GM10847 (cell line): ENCODE results near the gene CCDC28A.
A peak's percentile ranks its signal among the peaks of the same experiment; 100 is the strongest.

ENCODE experiments used
- POLR2A ChIP-seq: IDR thresholded peaks from 2 replicates; pipeline ENCODE4 v1.6.1; 2011; ENCODE audit not compliant: insufficient read length; ENCODE audit errors: extremely low read depth

CCDC28A gene

DNA sequence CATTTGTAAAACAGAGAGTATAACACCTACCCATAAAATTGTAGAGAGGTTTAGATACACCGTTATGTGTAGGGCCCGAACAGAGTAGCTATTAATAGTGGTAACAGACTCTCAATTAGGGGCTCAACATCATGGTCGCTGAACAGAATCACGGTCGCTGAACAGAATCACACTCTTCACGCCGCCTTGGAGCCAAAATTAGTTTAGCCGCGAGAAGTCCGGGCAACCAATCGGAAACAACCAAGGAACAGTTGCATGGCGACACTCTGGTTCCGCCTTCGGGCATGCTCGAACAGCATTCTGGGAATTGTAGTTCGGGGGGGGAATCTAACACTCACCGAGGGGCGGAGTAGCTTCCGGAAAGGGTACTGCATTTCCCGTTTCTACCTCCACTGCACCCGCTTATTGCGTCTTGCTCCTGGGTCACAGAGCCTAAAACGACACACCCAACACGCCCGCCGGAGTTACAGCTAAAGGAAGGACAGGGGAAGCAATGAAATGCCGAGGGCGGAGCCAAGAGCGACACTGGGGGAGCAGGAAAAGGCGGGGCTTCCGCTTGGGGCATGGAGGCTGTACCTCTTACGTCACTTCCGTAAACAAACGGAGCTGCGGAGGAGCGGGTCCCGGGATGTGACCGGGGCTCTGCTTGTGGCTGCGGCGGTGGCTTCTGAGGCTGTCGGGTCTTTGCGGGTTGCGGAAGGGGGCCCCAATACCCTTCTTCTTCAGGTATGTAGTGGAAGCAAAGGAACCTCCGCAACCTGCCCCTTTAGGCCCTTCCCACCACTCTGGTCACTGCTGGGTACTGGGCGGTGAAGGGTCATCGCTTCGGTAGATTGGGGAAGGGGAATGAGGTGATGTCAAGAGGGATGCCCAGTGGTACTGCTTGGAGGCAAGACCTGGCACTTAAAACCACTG lies at the start of gene CCDC28A:
Gene CCDC28A (plus strand): TSS at position 593 of the 915 bp plus-strand sequence. CDS start 2,352 bp downstream, outside the sequence.
- peak; percentile 56 for TF ChIP-seq POLR2A

DNA sequence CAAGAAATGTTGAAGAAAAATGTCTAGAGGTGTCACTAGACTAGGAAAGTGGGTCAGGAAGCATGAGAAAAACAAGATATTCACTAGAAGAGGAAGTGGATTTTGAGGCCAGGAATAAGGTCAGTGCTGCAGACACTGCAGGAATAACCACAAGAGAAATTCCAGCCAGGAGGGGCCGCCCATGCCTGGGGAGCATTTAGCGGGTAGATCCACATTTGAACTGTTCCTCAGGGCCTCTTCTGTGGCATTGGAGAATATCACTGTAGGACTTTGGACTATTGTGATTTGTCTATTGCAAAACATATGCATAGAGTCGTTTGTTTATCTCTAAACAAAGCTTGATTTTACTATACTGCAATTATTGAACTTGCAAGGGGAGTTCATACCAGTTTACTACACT lies 49.6 kb upstream of the CCDC28A start:
- no peak for TF ChIP-seq POLR2A

DNA sequence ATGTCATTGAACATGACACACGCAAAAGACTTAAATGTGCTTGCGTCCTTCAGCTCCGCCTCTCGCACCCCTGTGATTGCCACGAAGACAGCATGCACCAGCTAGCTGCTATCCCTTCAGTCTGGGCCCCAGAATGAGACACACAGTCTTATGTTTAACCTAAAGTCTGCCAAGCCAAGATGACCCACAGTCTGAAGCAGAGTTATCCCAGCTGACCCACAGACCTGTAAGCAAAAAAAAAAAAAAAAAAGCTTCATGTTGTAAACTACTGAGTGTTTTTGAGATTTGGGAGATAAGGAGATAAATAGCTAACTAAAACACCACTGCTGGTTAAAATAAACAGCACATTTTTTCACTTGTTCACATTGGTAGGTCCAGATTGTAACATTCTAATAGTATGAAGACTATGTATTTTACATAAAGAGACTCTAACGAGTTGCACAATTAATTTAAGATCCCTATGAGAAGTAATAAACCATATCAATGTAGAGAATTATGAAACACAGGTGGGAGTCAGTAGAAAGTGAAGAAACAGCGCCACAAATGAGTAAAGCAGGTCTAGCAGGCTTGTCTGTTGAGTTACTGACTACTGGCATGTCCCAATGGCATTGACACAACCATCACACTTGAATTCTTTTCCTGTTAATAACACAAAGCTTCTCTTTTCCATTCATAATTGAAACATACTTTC lies 47.4 kb upstream of the CCDC28A start:
- no peak for TF ChIP-seq POLR2A

DNA sequence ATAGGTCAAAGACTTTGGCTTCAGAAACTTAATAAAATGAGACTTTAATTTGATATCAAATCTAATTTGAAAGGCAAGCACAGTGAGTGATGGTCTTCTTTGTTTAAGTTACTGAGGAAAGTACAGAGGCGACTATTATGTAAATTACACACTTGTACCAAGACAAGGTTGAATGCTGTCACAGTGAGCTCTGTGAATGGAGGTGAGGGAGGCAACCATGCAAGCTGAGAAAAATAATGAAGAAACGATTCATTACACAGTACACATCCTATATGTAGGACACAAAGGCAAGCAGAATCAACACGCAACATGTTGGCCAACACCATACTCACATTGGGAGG lies 46.8 kb upstream of the CCDC28A start:
- TF ChIP-seq POLR2A = no peak

DNA sequence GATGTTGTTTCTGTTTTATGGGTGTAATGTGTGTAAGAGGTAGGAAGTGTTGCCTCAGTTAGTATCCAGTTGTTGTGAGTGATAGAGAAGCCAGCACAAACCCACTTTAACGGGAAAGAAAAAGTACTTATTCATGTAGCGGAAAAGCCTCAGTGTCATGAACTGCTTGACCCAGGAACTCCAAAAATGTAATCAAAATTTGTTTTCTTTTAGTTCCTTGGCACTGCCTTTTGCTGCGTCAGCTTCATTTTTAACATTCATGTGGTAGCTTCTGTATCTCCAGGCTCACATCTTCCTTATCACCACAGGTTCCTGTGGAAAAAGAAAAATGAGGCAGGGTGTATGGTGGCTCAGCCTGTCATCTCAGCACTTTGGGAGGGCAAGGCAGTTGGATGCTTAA lies 46.4 kb upstream of the CCDC28A start:
- TF ChIP-seq POLR2A = no peak

DNA sequence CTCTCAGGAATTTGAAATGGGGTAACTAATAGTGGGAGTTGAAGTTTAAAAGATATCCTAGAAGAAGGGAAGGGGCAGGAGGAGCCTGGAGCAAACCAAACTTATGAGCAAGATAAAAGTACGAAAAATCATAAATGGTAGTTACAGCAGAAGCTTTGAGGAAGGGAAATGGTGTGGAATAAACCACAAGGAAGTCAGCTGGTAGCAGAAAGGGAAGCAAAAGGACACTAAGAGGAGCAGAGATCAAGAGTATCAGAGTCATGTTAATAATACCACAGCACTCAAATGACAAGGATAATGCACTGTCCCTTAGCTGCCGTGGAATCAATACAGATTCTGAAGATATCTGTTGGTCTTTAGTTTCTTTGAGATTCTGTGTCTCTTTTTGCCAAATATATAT lies 44.9 kb upstream of the CCDC28A start:
- no peak for TF ChIP-seq POLR2A

DNA sequence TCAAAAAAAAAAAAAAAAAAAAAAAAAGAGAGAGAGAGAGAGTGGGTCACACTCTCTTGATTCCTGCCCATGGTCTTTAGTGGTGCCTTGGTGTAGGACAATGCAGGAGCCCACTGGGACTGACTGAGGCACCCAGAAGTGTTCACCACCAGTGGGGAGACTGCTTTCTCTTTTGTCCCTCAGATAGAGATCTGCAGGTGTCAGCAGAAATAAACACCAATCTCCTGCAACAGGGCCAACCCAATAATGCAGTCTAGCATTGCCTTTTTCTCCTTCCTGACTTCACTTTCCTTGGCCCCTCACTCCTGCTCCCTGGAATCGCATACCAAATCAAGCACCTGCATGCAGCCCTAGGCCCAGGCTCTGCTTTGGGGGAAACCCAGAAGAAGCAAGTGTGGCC lies 39.0 kb upstream of the CCDC28A start:
- no peak for TF ChIP-seq POLR2A

DNA sequence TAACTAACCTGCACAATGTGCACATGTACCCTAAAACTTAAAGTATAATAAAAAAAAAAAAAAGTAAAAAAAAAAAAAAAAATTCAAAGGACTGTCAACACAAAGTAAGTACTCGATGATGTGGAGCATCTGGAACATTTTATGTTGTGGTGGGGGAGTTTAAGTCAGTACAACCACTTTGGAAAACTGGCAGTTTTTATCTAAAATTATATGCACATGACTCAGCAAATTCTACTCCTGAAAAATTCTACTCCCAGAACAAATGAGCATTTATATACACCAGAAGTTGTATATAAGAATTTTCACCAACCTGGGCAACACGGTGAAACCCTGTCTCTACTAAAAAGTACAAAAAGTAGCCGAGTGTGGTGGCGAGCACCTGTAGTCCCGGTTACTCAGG lies 36.9 kb upstream of the CCDC28A start:
- TF ChIP-seq POLR2A = no peak

DNA sequence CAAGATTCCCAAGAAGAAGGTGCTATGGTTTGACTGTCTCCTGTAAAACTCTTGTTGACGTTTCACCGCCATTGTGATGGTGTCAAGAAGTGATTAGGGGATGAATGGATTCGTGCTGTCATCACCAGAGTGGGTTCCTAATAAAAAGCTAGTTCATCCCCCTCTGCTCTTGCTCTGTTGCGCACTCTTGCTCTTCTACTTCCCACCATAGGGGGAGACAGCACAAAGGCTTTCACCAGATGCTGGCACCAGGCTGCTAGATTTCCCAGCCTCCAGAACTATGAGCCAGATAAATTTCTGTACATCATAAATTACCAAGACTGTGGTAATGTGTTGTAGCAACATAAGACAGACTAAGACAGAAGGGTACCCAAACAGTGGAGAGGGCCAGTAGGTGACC lies 21.6 kb upstream of the CCDC28A start:
- TF ChIP-seq POLR2A = no peak

DNA sequence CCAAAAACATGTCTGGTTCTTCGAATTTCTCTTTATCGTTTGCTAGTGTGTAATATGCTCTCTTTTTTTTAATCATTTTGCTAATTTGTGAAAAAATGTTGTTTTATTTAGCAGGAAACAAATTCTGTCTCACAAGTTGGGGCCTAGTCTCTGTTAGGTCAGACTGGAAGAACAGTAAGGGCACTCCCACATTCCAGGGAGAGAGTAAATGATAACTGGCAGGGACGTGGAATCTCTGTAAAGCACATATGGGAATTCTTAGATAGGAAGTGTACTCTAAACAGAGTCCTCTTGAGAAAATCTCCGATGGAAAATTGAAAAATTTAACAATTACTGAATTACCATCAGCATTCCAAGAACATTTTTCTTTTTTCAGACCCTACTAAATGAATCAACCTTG lies 16.4 kb upstream of the CCDC28A start:
- TF ChIP-seq POLR2A = no peak

DNA sequence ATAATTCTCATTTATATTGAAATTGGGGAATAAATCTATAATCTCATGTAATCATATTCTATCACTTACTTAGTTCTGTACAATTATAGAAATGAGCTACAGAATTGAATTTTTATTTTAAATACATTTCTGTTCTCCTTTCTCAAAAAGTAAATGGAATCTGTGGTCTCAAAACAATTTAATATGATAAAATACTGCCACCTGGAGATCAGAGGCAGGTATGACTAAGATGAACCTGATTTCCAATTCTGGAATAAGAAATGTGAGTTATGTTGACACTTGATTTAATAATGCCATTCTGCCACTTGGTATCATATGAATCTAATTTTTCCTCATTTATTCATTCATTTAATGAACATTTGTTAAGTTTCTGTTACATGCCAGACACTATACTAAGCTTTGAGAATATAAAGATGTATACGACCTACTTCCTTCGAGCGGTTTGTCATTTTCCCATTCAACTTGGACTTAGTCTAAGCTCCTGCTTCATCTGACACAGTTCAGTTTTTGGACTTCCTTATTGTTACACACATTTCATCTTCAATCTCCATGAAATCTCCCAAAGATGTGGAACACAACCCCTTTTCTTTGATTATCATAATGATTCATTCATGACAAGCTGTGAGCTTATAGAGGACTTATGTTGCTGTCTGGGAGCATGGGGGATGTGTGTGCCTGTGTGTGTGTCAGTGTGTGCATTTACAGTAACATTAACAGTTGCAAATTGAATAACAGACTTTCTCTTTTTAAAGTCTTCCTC lies 7.5 kb upstream of the CCDC28A start:
- TF ChIP-seq POLR2A = no peak

DNA sequence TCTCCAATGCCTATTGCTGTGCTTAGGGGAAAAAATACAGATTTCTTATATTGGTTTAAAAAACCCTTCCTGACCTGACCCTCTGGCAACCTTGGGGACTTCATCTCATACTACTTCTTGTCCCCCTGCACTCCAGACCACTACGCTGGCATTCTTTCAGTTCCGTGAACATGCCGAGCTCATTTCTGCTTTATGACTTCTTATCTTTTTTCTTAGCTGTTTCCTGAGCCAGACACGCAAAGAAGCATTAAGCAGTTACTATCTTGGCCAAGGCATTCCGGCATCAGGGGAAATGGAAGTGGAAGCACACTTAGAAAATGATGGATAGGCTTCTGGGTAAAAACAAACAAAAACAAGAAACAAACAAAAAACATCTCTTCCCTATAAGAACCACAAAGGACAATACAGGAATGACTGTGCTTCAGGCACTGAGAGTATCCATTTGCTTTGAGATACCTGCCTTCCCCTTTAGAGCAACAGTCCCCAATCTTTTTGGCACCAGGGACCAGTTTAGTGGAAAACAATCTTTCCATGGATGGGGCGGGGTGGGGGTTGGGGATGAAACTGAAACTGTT lies 4.4 kb upstream of the CCDC28A start:
- TF ChIP-seq POLR2A = no peak

DNA sequence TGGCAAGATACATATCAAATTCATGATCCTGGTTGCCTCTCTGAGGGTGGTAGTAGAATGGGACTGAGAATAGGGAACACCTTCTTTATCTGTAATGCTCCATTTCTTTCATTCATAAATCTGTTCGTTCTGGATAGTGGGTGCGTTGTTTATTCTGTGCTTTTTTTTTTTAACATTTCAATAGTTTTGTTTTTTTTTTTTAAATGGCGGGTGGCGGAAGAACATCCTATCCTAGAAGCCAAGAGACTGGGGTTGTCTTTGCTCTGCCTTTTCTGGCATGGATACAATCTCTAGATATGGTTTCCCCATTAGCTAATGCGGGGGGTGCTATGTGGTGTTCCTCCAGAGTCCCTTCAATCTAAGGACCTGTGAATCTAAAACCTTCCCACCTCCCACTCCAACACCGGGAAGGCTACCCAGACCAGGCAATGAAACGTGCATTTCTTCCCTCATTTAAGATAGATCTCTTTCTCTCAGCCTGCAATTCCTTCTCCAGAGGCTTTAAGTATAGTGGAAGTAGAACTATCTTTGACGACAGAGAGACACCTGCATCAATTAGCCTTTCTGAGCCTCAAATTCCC lies 883 bp upstream of the CCDC28A start:
- no peak for TF ChIP-seq POLR2A

DNA sequence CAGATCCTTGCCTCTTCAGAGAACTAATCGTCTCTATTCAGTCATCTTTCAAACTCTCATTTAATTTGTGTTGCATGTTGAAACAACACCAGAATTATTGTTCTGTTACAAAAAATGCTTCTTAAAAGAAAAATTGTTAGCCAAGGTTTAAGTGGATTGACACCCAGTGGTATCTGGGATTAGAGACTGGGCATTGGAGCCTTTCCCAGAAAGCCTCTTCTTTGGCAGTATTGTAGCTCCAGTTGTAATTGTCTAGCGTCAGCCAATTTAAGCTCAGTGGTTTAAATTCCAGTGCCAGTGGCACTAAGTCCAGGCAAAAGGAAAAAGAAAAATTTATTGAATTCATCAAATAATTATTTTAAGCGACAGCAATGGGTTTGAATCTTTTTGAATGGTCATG lies 801 bp downstream of the CCDC28A start:
- no peak for TF ChIP-seq POLR2A

DNA sequence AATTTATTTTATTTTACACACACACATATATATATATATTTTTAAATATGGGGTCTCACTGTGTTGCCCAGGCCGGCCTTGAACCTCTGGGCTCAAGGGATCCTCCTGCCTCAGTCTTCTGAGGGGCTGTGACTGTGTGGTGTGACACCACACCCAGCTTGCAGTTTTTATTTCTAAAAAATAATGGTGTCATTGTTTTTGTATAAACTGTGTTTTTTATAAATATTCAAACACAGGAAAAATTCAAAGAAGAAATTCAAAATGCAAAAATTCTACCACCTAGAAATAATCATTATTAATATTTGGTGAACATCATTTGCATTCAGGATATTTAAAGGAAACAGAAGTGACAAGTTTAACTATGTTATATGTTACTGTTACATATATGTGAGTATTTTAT lies 3.1 kb downstream of the CCDC28A start:
- TF ChIP-seq POLR2A = no peak
